Stimulated activated CD4-positive, alpha-beta T cell treated with anti-CD3 and anti-CD28 coated beads, Interleukin-15, amount 100 ng/mL, for 48 hours (primary cell): ENCODE results near the gene NR5A2.

ENCODE experiments used
- DNase-seq, 2 donors: peaks; one replicate each; pipeline ENCODE4 v3.0.0-alpha.2; 2020; ENCODE audit warnings: low read depth in 2 of 2

The NR5A2 gene

GRCh38 chr1:200124309-200124708, 96.8 kb downstream of the NR5A2 start:
- no peak for DNase-seq

GRCh38 chr1:200128081-200128480, 100.6 kb downstream of the NR5A2 start:
- no peak for DNase-seq

- DNase-seq: no peak
Observed at GRCh38 chr1:200128944-200129879, 101.7 kb downstream of the NR5A2 start.

GRCh38 chr1:200130552-200130951, 103.0 kb downstream of the NR5A2 start:
- no peak for DNase-seq

DNA sequence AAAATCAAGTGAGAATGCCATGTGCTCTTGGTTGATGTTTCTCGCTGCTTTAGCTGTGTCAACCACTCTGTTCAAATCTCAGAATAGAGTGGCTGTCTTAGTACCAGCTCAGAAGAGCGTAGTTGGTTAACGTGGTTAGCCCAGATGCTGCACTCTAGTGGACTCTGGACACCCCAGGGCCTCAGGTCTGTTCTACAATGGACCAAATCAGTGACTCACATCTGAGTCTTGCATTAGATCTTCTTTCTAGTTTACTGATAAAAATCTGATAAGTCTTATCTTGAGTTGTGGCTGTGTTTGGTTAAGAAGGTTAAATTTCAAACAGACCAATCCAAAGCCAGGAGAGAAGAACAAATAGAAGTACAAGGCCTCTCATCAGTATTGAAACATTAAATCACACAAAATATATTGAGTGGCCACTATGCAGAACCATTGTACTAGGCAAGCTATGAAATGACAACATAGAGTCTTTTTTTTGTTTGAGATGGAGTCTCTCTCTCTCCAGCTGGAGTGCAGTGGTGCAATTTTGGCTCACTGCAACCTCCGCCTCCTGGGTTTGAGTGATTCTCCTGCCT, 104.1 kb downstream of the NR5A2 start:
- no peak for DNase-seq

- no peak for DNase-seq
Observed at GRCh38 chr1:200133123-200133522, 105.6 kb downstream of the NR5A2 start.

- no peak for DNase-seq
Observed at GRCh38 chr1:200134116-200134515, 106.6 kb downstream of the NR5A2 start.

GRCh38 chr1:200136384-200136783, 108.9 kb downstream of the NR5A2 start:
- DNase-seq: no peak

GRCh38 chr1:200139661-200140250, 112.2 kb downstream of the NR5A2 start:
- peak in 1 of 2 donors; percentile 15 for DNase-seq

DNA sequence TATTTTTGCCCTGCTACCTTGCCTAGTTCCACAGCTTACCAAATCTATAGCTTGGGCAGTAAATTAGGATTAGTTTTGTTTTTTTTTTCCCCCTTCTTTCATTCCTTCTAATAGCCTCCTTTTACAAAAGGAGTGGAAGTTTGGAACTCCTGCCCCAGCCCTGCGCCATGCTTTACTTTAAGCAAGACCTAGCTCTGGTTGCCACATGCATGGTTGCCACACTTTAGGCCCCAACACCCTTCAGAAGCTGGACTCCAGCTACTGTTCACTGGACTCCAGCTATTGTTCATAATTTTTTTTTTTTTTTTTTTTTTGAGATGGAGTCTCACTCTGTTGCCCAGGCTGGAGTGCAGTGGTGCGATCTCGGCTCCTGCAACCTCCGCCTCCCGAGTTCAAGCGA, 115.8 kb downstream of the NR5A2 start:
- no peak for DNase-seq

DNA sequence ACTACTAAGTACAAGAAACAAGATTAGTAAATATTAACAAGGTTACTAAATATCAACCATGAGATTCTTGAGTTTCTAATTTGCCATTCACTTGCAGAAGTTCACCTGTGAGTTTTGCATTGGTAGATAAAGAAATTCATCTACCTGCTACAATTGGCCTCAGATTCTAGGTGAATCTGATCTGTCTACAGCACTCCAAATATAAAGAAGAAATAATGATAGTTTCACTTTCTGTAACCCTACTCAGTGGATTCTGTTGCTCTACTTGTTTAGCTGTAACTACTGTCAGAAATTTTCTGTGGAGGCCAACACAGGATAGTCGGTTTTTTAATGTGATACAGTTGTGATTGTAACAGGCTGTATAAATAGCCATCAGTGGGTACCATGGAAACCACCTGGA, 118.6 kb downstream of the NR5A2 start:
- no peak for DNase-seq

DNA sequence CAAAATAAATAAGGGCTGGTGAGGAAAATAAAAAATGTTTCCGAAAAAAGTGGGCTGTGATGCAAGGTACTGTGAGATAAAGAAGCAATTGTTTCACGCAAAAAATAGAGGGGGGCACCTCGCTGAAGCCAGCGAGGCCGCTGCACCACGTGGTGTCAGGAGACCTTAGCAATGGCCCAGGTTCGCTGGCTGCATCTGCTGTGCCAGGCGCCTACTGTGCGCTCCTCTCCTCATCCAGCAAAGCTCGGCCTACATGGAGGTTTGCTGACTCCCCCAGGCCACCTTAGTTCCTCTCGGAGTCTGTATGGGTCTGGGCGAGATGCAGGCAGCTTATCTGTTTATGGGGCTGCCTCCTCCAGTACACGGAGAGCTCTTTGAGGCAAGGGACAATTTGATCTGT, 119.6 kb downstream of the NR5A2 start:
- DNase-seq: no peak

GRCh38 chr1:200147742-200148141, 120.2 kb downstream of the NR5A2 start:
- DNase-seq: no peak

- no peak for DNase-seq
Observed at GRCh38 chr1:200150006-200150405, 122.5 kb downstream of the NR5A2 start.

DNA sequence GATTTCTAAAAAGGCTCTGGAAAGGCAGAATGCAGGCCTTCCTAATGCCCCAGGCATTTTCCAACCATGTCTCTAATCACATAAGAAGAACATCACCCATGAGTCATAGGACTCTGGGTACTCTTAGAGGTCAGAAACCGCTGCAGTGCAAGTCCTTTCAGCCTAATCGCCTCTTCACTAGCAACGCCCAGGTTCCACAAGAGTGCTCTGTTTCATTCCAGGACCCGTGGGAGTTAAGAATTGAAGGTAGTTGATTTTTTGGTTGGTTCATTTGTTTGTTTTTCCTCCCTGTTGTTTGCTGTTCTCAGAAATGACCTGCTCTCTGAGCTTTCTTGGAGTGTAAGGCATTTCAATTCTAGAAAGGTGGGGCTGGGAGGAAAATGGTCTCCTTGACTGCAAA, 123.2 kb downstream of the NR5A2 start:
- no peak for DNase-seq

DNA sequence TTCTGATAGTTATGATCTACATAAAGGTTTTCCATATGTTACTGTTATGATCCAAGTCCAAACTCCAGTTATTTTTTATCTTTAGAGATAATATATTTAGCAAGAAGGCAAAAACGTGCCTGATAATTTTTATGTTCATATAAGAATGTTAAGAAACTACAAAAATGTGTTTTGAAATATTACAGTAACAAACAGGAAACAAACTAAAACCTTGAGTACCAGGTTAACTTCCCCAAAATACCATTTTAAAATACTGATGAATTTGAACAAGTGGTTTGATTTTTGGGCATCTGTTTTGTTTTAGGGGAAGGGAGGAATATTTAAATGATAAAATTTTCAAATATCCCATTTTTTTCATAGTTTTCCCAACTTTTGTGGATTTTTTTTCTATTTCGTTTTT, 124.8 kb downstream of the NR5A2 start:
- DNase-seq: no peak

DNA sequence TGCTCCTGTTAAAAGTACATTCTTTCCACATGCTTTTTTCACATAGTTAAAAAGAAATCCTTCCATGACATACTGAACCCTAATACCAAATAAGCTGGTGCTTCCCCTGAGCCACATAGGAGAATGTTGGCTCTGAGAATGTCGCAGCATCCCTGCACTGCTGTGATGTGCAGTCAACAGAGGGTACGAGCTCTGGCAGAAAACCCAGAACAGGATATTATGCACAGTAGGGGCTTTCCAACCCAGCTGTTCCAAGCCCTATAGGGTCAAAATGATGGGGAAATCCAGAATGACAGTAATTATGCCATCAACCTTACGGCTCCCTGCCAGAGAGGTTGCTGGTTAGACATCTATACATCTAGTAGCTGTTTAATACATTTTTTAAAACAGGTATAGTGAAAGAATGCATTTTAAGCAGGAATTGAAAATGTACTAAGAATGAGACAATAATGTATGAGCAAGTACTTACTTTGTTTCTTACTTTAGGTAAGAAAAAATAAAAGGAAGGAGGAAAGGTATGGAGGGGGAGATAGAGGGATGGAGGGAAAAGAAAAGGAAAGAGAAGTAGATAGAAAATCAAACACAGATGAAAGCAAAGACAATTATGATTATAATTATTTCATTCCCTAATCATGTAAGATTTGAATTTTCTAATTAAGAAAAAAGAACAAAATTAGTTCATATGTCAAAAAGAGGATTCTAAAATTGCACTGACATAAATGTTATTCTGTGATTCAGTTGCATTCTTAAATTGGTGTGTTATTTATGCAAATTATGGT, 126.0 kb downstream of the NR5A2 start:
- peak; percentile 21 to 25 for DNase-seq

GRCh38 chr1:200154069-200154767, 126.7 kb downstream of the NR5A2 start:
- peak; percentile 10 to 22 for DNase-seq

DNA sequence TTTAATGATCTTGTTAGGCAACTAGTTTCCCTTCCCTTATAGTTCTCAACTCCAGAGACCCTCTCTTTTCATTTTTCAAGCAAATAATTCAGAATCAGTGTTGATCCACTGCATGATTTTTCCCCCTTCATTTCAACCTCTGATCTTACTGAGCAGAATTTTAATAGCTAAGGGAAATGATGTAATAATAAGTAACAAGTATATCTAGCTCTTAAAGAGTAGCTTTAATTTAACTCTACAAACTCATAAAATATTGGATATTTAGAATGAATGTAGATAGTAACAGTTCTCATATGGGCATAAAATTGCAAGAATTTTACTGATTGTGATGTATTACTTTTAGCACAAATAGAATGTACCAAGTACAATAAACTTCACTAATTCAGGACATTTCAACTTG, 130.2 kb downstream of the NR5A2 start:
- no peak for DNase-seq

DNA sequence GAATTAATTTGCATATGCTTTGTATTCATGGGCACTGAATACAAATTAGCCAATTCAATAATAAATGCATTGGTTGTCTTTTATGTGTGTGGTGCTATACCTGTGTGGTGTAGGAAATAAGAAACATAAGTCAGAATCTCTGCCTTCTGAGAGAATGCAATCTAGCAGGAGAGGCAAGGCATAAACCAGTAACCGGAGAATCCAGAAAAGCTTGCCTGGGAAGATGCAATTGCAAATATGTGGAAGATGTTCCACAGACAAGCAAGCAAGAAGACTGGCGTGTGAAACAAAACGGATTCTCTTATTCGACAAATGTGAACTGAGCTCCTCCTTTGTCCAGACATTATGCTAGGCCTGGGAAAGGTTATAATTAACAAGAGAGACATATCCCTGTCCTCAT, 134.3 kb downstream of the NR5A2 start:
- DNase-seq: no peak

- no peak for DNase-seq
Observed at GRCh38 chr1:200162258-200162657, 134.7 kb downstream of the NR5A2 start.

- no peak for DNase-seq
Observed at GRCh38 chr1:200162877-200163276, 135.4 kb downstream of the NR5A2 start.
